Measurements from ENCODE around the gene EFCAB6.

Gene EFCAB6

DNA sequence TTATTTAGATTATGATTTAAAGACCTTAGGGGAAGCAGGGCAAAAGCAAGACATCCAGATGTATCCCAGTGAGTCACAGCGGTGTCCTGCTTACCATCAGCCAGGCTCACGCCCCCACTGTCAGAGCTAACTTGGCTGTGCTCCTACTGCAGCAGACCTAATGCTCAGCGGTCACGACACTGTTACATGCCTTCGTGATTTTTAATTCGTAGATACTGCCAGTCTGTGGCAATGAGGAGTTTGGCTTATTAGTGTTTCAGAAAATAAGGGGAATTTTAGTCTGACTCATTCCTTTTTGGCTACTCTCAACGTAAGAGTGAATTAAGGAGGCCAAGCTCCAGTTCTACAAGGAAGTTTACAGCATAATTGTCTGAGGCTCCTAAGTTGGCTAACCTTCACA lies 22.7 kb downstream of the EFCAB6 start:
- FAIRE-seq = peak; percentile 56
- no peak for DNase-seq (ENCODE audit: insufficient read length)
- no peak for TF ChIP-seq POLR2A (IDR thresholded peaks at IDR 0.05; ENCODE audit: low read depth, low read length)
- no peak for TF ChIP-seq TAF1 (IDR thresholded peaks at IDR 0.05; ENCODE audit: borderline replicate concordance, low read depth, low read length)
- no peak for TF ChIP-seq POLR2AphosphoS5 (IDR thresholded peaks at IDR 0.05; ENCODE audit: low read depth, low read length)

DNA sequence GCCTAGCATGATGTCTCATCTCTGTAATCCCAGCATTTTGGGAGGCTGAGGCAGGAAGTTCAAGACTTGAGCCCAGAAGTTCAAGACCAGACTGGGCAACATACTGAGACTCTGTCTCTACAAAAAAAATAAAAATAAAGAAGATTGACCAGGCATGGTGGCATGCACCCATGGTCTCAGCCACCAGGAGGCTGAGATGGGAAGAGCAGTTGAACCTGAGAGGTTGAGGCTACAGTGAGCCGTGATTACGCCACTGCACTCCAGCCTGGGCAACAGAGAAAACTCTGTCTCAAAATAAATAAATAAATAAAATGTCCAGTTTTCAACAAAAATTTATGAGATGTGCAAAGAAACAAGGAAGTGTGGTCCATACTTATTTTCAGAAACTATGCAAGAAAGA lies 28.3 kb downstream of the EFCAB6 start:
- FAIRE-seq (no peak), DNase-seq (ENCODE audit: insufficient read length) (no peak)
- no peak for TF ChIP-seq POLR2AphosphoS5 (IDR thresholded peaks at IDR 0.05; ENCODE audit: low read depth, low read length)
- TF ChIP-seq POLR2A (IDR thresholded peaks at IDR 0.05; ENCODE audit: low read depth, low read length) = no peak
- no peak for TF ChIP-seq TAF1 (IDR thresholded peaks at IDR 0.05; ENCODE audit: borderline replicate concordance, low read depth, low read length)

DNA sequence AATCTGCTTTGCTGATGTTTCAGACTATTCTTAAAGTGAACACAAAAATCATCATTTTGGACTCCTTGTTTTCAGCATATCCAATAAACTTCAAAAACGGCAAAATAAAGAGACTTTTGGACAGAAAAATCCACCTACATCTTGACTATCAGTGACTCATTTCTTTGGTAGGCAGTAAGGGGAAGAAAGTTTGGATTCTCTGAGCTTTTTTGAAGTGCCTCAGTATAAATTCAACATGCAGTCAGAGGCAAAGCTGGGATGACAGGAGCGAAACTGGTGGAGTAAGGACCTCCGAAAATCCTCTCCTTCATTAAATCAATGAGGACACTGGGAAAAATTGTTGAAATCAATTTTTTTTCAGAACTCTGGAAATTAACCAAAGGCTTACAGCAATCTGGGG lies 29.7 kb downstream of the EFCAB6 start:
- TF ChIP-seq POLR2A (IDR thresholded peaks at IDR 0.05; ENCODE audit: low read depth, low read length) (no peak), TAF1 (IDR thresholded peaks at IDR 0.05; ENCODE audit: borderline replicate concordance, low read depth, low read length) (no peak), POLR2AphosphoS5 (IDR thresholded peaks at IDR 0.05; ENCODE audit: low read depth, low read length) (no peak)
- no peak for DNase-seq (ENCODE audit: insufficient read length)
- FAIRE-seq = no peak

DNA sequence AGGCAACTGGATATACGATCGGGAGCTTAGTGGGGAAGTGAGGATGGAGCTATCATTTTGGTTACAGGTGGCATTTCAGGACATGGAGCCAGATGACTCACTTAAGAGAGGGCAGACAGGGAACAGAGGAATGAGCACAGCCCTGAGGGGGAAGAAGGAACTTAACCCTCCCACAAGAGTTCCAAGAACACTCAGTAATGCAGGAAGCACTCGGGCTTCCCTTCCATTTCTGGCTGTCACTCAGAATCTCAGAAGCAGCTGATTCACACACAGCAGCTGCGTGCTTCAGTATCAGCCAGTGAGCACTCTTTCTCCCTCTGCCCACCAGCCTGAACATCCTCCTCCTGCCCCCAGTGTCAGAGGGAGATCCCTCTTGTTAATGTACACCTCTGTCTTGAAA lies 34.8 kb downstream of the EFCAB6 start:
- DNase-seq (ENCODE audit: insufficient read length) (no peak), FAIRE-seq (no peak)
- TF ChIP-seq POLR2A (IDR thresholded peaks at IDR 0.05; ENCODE audit: low read depth, low read length) = no peak
- no peak for TF ChIP-seq TAF1 (IDR thresholded peaks at IDR 0.05; ENCODE audit: borderline replicate concordance, low read depth, low read length)
- no peak for TF ChIP-seq POLR2AphosphoS5 (IDR thresholded peaks at IDR 0.05; ENCODE audit: low read depth, low read length)

DNA sequence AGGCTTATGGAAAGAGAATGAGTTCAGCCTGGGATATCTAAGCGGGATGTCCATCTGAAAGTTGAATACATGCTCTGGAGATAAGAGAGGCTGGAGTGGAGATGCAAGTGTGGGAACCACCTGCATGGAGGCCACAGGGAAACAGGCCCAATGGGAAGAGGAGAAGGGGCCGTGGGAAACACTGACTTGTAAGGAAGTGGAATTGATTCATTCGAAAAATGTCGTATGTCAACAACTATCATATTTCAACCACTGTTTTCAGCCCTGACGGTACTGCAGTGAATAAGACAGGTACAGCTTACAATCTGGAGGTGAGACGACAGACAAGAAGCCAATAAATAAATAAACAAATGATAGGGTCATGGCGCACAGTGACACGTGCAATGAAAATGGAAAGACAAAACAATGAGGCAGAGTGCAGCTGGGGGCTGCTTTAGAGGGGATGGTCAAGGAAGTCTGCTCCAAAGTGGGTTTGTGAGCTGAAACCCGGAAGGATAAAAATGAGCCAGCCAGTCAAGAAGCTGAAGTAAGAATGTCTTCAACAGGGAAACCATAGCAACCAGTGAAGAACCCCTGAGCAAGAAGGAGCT lies 35.9 kb downstream of the EFCAB6 start:
- FAIRE-seq (no peak), DNase-seq (ENCODE audit: insufficient read length) (no peak)
- TF ChIP-seq TAF1 (IDR thresholded peaks at IDR 0.05; ENCODE audit: borderline replicate concordance, low read depth, low read length) = no peak
- TF ChIP-seq POLR2AphosphoS5 (IDR thresholded peaks at IDR 0.05; ENCODE audit: low read depth, low read length) = no peak
- TF ChIP-seq POLR2A (IDR thresholded peaks at IDR 0.05; ENCODE audit: low read depth, low read length) = no peak

DNA sequence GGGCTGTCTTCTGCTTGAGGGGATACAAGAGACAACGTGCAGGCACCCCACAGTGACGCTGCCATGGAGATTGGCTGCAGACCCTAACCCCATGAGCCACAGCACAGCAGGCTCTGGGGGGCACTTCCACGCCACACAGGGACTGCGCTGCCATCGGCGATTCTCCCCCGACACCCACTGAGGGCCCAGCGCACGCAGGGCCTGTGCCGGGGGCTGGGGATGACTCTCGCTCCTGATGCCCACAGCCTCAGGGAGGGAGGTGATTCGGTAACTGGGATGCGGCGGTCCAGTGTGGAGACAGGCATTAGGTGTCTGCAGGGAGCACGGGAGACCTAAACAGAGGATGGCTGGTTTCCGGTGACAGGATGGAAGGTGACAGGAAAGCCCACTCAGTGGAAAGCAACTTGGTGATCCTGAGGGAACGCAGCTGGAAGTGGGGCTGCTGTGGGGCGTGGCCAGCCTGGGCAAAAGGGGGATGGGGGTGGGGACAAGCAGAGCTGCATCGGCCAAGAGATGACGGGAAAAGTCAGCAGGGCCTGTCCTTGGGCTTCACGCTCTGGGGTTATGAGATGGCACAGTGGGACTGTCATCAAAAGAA lies 37.7 kb downstream of the EFCAB6 start:
- TF ChIP-seq POLR2AphosphoS5 (IDR thresholded peaks at IDR 0.05; ENCODE audit: low read depth, low read length) (no peak), POLR2A (IDR thresholded peaks at IDR 0.05; ENCODE audit: low read depth, low read length) (no peak)
- DNase-seq (ENCODE audit: insufficient read length) (no peak), FAIRE-seq (no peak)

DNA sequence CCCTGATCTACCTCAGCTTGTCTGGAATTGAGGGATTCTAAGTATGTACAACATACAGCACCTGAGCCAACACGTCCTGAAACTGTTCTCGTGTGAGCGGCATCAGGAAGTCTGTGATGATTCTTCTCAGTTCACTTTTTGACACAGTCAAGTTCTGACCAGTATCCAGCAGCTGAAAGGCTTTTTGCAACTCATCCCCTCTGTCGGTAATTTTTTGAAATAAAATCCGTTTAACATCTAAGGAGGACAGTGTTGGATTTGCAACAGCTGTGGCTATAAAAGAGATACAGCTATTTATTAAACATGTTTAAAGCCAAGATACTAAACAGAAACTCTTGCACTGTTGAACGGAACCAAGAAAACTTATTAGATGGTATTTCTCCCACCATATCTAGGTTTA lies 39.3 kb downstream of the EFCAB6 start:
- TF ChIP-seq POLR2AphosphoS5 (IDR thresholded peaks at IDR 0.05; ENCODE audit: low read depth, low read length) = no peak
- TF ChIP-seq POLR2A (IDR thresholded peaks at IDR 0.05; ENCODE audit: low read depth, low read length) = no peak
- TF ChIP-seq TAF1 (IDR thresholded peaks at IDR 0.05; ENCODE audit: borderline replicate concordance, low read depth, low read length) = no peak
- DNase-seq (ENCODE audit: insufficient read length) (no peak), FAIRE-seq (no peak)

DNA sequence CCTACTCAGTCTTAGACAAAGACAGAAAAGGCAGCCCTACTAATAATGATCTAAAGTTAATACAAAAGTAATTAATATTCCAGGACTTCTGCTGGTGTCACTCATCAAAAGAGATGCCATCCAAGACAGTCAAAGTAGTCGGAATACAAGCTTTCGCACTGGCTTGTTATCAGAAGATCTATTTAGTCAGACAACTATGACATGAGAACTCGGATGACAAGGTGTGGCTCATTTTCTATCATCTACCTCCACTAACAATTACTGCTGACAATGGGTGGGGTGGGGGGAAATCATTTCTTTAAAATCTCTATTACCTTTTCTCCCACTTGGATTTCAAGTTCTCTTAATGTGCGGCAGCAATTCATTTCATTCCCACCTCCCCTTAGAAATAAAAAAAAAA lies 56.7 kb downstream of the EFCAB6 start:
- DNase-seq (ENCODE audit: insufficient read length) (no peak), FAIRE-seq (no peak)
- TF ChIP-seq POLR2A (IDR thresholded peaks at IDR 0.05; ENCODE audit: low read depth, low read length) = no peak
- TF ChIP-seq TAF1 (IDR thresholded peaks at IDR 0.05; ENCODE audit: borderline replicate concordance, low read depth, low read length) = no peak
- no peak for TF ChIP-seq POLR2AphosphoS5 (IDR thresholded peaks at IDR 0.05; ENCODE audit: low read depth, low read length)

DNA sequence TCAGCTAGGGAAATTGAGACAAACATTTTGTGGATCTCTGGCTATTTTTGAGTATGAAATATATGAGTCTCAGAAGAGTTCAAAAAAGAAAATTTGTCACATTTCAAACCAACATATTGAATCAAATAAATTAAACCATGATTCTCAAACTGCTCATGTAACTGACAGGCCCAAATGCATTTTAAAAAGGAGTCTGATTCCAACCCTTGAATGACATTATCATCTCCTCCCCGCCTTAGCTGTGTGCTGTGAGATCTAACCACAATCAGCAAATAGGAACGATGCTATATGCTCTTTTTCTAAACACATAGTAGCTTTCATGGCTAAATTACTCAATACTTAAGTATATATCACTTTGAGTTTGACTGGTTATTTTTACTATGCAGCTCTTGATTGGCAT lies 57.1 kb downstream of the EFCAB6 start:
- TF ChIP-seq POLR2AphosphoS5 (IDR thresholded peaks at IDR 0.05; ENCODE audit: low read depth, low read length) (no peak), TAF1 (IDR thresholded peaks at IDR 0.05; ENCODE audit: borderline replicate concordance, low read depth, low read length) (no peak), POLR2A (IDR thresholded peaks at IDR 0.05; ENCODE audit: low read depth, low read length) (no peak)
- FAIRE-seq (no peak), DNase-seq (ENCODE audit: insufficient read length) (no peak)

DNA sequence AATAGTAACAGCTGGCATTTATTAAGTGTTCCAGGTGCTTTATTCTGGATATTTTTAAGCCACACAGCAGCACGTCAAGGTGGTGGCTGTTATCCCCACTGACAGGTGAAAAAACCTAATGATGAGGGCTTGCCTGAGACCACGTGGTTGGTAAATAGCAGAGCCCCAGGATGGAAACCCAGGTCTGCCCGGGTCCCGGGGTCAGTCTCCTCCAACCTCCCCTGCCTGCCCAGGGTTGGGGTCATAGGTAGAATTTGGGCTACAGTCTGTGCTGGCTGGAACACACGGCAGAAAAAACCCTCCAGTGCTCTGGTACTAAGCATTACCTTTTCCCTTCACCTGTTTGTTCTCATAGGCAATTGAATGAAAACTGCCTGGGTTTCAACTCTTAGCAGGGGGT lies 57.9 kb downstream of the EFCAB6 start:
- no peak for DNase-seq (ENCODE audit: insufficient read length)
- TF ChIP-seq POLR2AphosphoS5 (IDR thresholded peaks at IDR 0.05; ENCODE audit: low read depth, low read length) = no peak
- TF ChIP-seq TAF1 (IDR thresholded peaks at IDR 0.05; ENCODE audit: borderline replicate concordance, low read depth, low read length) = no peak
- no peak for TF ChIP-seq POLR2A (IDR thresholded peaks at IDR 0.05; ENCODE audit: low read depth, low read length)
- FAIRE-seq = no peak

DNA sequence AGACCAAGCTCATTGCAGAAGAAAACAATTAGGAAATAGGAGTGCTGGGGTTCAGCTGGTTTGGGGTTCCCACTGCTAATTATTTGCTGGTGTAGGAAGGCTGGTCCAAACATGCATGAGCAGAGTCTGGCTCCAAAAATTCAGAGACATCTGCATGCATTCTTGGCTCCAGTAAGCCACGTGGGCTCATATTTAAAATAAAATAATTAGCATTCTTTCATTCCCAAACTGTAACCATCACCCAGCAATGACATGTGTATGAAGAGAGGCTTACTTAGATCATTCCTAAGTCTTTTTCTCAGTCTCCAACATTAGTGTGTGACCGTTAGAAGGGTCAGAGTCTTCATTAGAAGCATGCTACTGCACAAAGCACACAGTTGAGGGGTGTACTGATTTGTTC lies 58.4 kb downstream of the EFCAB6 start:
- no peak for DNase-seq (ENCODE audit: insufficient read length)
- no peak for FAIRE-seq
- TF ChIP-seq POLR2AphosphoS5 (IDR thresholded peaks at IDR 0.05; ENCODE audit: low read depth, low read length) = no peak
- no peak for TF ChIP-seq POLR2A (IDR thresholded peaks at IDR 0.05; ENCODE audit: low read depth, low read length)
- TF ChIP-seq TAF1 (IDR thresholded peaks at IDR 0.05; ENCODE audit: borderline replicate concordance, low read depth, low read length) = no peak

DNA sequence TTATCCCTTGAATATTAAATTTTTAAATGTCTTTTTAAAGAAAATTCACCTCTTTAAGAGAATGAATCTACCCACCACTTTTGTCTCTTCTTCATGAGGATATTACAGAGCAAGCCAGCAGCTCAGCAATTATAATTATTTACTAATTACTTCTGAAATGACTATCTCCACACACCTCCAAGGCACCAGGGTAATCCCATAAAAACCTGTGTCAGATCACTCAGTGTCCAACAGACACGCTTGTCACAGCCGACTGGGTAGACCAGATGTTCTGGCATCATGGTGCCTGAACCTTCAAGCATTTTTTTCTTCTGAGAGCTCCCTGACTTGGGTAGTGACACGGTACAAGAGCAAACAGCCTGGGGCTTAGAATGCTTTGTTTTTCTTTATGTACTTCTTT lies 61.4 kb downstream of the EFCAB6 start:
- TF ChIP-seq TAF1 (IDR thresholded peaks at IDR 0.05; ENCODE audit: borderline replicate concordance, low read depth, low read length) = no peak
- TF ChIP-seq POLR2A (IDR thresholded peaks at IDR 0.05; ENCODE audit: low read depth, low read length) = no peak
- TF ChIP-seq POLR2AphosphoS5 (IDR thresholded peaks at IDR 0.05; ENCODE audit: low read depth, low read length) = no peak
- no peak for DNase-seq (ENCODE audit: insufficient read length)
- FAIRE-seq = no peak
